ENCODE results near the gene NELFE.
"Not testable (repeated sequence)": the region's sequence is repeated elsewhere in the genome, so short reads cannot be mapped to it uniquely, and the experiment has no call there.

The NELFE gene

GRCh38 chr6:31958741-31959739 is at the start of gene NELFE, which contains the start of gene SKIC2:
NELFE (minus strand) TSS chr6:31958971; CDS start chr6:31958446, 525 bp downstream.
SKIC2 (plus strand) TSS chr6:31959175; CDS start chr6:31959193, 18 bp downstream.
- peak within 1 kb of the TSS; percentile 36; the same call in 1 of the 2 replicates for H3K27ac ChIP-seq (ENCODE audit: low read length)
- no peaks in the 10 kb centered on the region for H4K20me1 ChIP-seq (ENCODE audit: insufficient read depth, low read length)
- peak within 1 kb of the TSS; percentile 94 for H3K9ac ChIP-seq (ENCODE audit: low read length)
- TF ChIP-seq EZH2 (optimal IDR thresholded peaks at IDR 0.05; ENCODE audit: low read depth, low read length) (no peak), CTCF (IDR thresholded peaks at IDR 0.05; ENCODE audit: low read length) (no peak), EZH2phosphoT487 (IDR thresholded peaks at IDR 0.05; ENCODE audit: low read length) (no peak)
- peak within 1 kb of the TSS; percentile 97 for H2AFZ ChIP-seq (ENCODE audit: low read length)
- no peaks in the 10 kb centered on the region for H3K27me3 ChIP-seq (replicated peaks; ENCODE audit: insufficient read depth, low read length)
- peak within 1 kb of the TSS; percentile 93 for H3K4me2 ChIP-seq (ENCODE audit: low read depth, low read length)
- no peaks in the 10 kb centered on the region for H3K9me2 ChIP-seq (replicated peaks; ENCODE audit: insufficient read depth, low read length)
- H3K4me1 ChIP-seq (ENCODE audit: low read length) = peaks cover 15% of the 10 kb centered on the region
- H3K9me3 ChIP-seq (replicated peaks; ENCODE audit: insufficient read depth, low read length) = no peaks in the 10 kb centered on the region
- H3K4me3 ChIP-seq (ENCODE audit: low read length) = peak within 1 kb of the TSS; percentile 99
- peaks cover 40% of the 10 kb centered on the region for H3K79me2 ChIP-seq (ENCODE audit: low read length)
- H3F3A ChIP-seq (ENCODE audit: insufficient read depth, low read length) = no peaks in the 10 kb centered on the region
- peak; percentile 99 for DNase-seq
- H3K36me3 ChIP-seq (replicated peaks; ENCODE audit: insufficient read depth, low read length) = 0 out of 2 replicates have a peak, but pooled peaks cover 2% of the 10 kb centered on the region

GRCh38 chr6:32008037-32008436 is 49.3 kb upstream of the NELFE start:
- H3K9me3 ChIP-seq (replicated peaks; ENCODE audit: insufficient read depth, low read length); H3K4me1 ChIP-seq (ENCODE audit: low read length); H4K20me1 ChIP-seq (ENCODE audit: insufficient read depth, low read length); H3K9me2 ChIP-seq (replicated peaks; ENCODE audit: insufficient read depth, low read length); H3K27me3 ChIP-seq (replicated peaks; ENCODE audit: insufficient read depth, low read length); H3F3A ChIP-seq (ENCODE audit: insufficient read depth, low read length); H3K4me2 ChIP-seq (ENCODE audit: low read depth, low read length); H2AFZ ChIP-seq (ENCODE audit: low read length); H3K27ac ChIP-seq (ENCODE audit: low read length); H3K79me2 ChIP-seq (ENCODE audit: low read length); DNase-seq; H3K4me3 ChIP-seq (ENCODE audit: low read length); H3K9ac ChIP-seq (ENCODE audit: low read length); H3K36me3 ChIP-seq (replicated peaks; ENCODE audit: insufficient read depth, low read length): not testable (repeated sequence)

GRCh38 chr6:32007086-32007485 is 48.3 kb upstream of the NELFE start:
- H3K9ac ChIP-seq (ENCODE audit: low read length); H3K27ac ChIP-seq (ENCODE audit: low read length); H3K4me1 ChIP-seq (ENCODE audit: low read length); H3K36me3 ChIP-seq (replicated peaks; ENCODE audit: insufficient read depth, low read length); H2AFZ ChIP-seq (ENCODE audit: low read length); DNase-seq; H4K20me1 ChIP-seq (ENCODE audit: insufficient read depth, low read length); H3K79me2 ChIP-seq (ENCODE audit: low read length); H3K9me2 ChIP-seq (replicated peaks; ENCODE audit: insufficient read depth, low read length); H3K27me3 ChIP-seq (replicated peaks; ENCODE audit: insufficient read depth, low read length); H3K4me3 ChIP-seq (ENCODE audit: low read length); H3F3A ChIP-seq (ENCODE audit: insufficient read depth, low read length); H3K9me3 ChIP-seq (replicated peaks; ENCODE audit: insufficient read depth, low read length); H3K4me2 ChIP-seq (ENCODE audit: low read depth, low read length): not testable (repeated sequence)

GRCh38 chr6:32005991-32006529 is 47.3 kb upstream of the NELFE start:
- not testable (repeated sequence) for H4K20me1 ChIP-seq (ENCODE audit: insufficient read depth, low read length); H3K9me3 ChIP-seq (replicated peaks; ENCODE audit: insufficient read depth, low read length); H3K4me3 ChIP-seq (ENCODE audit: low read length); H3K4me2 ChIP-seq (ENCODE audit: low read depth, low read length); DNase-seq; H3K36me3 ChIP-seq (replicated peaks; ENCODE audit: insufficient read depth, low read length); H3K79me2 ChIP-seq (ENCODE audit: low read length); H3K4me1 ChIP-seq (ENCODE audit: low read length); H3K9ac ChIP-seq (ENCODE audit: low read length); H3F3A ChIP-seq (ENCODE audit: insufficient read depth, low read length); H3K9me2 ChIP-seq (replicated peaks; ENCODE audit: insufficient read depth, low read length); H2AFZ ChIP-seq (ENCODE audit: low read length); H3K27me3 ChIP-seq (replicated peaks; ENCODE audit: insufficient read depth, low read length); H3K27ac ChIP-seq (ENCODE audit: low read length)

- not testable (repeated sequence) for H3K4me3 ChIP-seq (ENCODE audit: low read length); H3K9me2 ChIP-seq (replicated peaks; ENCODE audit: insufficient read depth, low read length); H3K9me3 ChIP-seq (replicated peaks; ENCODE audit: insufficient read depth, low read length); DNase-seq; H3K27me3 ChIP-seq (replicated peaks; ENCODE audit: insufficient read depth, low read length); H3K27ac ChIP-seq (ENCODE audit: low read length); H3K9ac ChIP-seq (ENCODE audit: low read length); H3K36me3 ChIP-seq (replicated peaks; ENCODE audit: insufficient read depth, low read length); H3F3A ChIP-seq (ENCODE audit: insufficient read depth, low read length); H4K20me1 ChIP-seq (ENCODE audit: insufficient read depth, low read length); H3K79me2 ChIP-seq (ENCODE audit: low read length); H3K4me1 ChIP-seq (ENCODE audit: low read length); H2AFZ ChIP-seq (ENCODE audit: low read length); H3K4me2 ChIP-seq (ENCODE audit: low read depth, low read length)
These were observed 46.7 kb upstream of the NELFE start for GRCh38 chr6:32005538-32005880.

- not testable (repeated sequence) for H3K4me1 ChIP-seq (ENCODE audit: low read length); H3F3A ChIP-seq (ENCODE audit: insufficient read depth, low read length); H3K9me3 ChIP-seq (replicated peaks; ENCODE audit: insufficient read depth, low read length); H3K4me2 ChIP-seq (ENCODE audit: low read depth, low read length); H3K9ac ChIP-seq (ENCODE audit: low read length); H3K27ac ChIP-seq (ENCODE audit: low read length); H3K27me3 ChIP-seq (replicated peaks; ENCODE audit: insufficient read depth, low read length); H3K79me2 ChIP-seq (ENCODE audit: low read length); H3K4me3 ChIP-seq (ENCODE audit: low read length); H2AFZ ChIP-seq (ENCODE audit: low read length); H3K36me3 ChIP-seq (replicated peaks; ENCODE audit: insufficient read depth, low read length); H3K9me2 ChIP-seq (replicated peaks; ENCODE audit: insufficient read depth, low read length); H4K20me1 ChIP-seq (ENCODE audit: insufficient read depth, low read length); DNase-seq
These were observed 46.2 kb upstream of the NELFE start for GRCh38 chr6:32004864-32005537.

Data from MM.1S (cell line).